Fibroblast of lung (primary cell): ENCODE results near the gene PHTF2.

Experiments
- CTCF ChIP-seq, 2 donors: IDR thresholded peaks in 1 of 2; conservative IDR thresholded peaks in 1 of 2; 1 replicate in 1 of 2; 2 replicates in 1 of 2; pipeline ENCODE4 v1.5.1; 2011 to 2012; ENCODE audit warnings: low read length in 2 of 2, control low read depth in 1 of 2, inconsistent platforms in 1 of 2, low read depth in 1 of 2, mild to moderate bottlenecking in 1 of 2
- EZH2 ChIP-seq: IDR thresholded peaks from 2 replicates; pipeline ENCODE4 v1.5.1; 2012; ENCODE audit warnings: low read length, control low read depth, mild to moderate bottlenecking; ENCODE audit errors: missing control alignments

DNA sequence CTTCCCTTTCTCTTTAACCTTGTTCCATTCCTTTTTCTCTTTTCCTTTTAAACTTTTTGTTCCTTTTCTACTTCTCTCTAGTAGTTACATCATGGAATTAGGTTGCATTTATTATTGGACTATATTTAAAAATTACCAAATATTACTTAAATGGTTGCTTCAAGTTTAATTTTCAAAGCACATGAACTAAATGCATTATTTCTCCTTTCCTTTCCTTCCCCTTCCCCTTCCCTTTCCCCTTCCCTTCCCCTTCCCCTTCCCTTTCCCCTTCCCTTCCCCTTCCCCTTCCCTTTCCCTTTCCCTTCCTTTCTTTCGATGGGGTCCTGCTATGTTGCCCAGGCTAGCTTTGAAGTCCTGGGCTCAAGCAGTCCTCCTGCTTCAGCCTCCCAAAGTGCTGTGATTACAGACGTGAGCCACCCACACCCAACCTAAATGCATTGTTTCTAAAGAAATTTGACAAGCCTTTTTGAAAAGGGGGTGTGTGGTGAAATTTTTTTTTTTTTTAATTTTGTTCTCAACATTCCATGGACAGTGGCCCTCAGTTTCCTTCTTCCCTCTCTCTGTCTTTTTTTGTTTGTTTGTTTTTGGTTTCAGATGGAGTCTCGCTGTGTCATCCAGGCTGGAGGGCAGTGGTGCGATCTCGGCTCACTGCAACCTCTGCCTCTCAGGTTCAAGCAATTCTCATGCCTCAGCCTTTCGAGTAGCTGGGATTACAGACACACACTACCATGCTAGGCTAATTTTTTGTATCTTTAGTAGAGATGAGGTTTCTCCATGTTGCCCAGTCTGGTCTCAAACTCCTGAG is 31.6 kb upstream of the PHTF2 start:
- no peak for TF ChIP-seq CTCF (conservative IDR thresholded peaks at IDR 0.05 in 1 of 2, IDR thresholded peaks at IDR 0.05 in 1 of 2; ENCODE audit: low read depth in 1 of 2, low read length in 2 of 2)
- TF ChIP-seq EZH2: no peak
